GM18526 (cell line): ENCODE data around the gene LRWD1.
"Not testable (repeated sequence)": the region's sequence is repeated elsewhere in the genome, so short reads cannot be mapped to it uniquely, and the experiment has no call there.

Experiments
- POLR2A ChIP-seq: IDR thresholded peaks from 3 replicates; pipeline ENCODE4 v1.6.1; 2011; ENCODE audit not compliant: insufficient read length; ENCODE audit errors: extremely low read depth

LRWD1 gene

DNA sequence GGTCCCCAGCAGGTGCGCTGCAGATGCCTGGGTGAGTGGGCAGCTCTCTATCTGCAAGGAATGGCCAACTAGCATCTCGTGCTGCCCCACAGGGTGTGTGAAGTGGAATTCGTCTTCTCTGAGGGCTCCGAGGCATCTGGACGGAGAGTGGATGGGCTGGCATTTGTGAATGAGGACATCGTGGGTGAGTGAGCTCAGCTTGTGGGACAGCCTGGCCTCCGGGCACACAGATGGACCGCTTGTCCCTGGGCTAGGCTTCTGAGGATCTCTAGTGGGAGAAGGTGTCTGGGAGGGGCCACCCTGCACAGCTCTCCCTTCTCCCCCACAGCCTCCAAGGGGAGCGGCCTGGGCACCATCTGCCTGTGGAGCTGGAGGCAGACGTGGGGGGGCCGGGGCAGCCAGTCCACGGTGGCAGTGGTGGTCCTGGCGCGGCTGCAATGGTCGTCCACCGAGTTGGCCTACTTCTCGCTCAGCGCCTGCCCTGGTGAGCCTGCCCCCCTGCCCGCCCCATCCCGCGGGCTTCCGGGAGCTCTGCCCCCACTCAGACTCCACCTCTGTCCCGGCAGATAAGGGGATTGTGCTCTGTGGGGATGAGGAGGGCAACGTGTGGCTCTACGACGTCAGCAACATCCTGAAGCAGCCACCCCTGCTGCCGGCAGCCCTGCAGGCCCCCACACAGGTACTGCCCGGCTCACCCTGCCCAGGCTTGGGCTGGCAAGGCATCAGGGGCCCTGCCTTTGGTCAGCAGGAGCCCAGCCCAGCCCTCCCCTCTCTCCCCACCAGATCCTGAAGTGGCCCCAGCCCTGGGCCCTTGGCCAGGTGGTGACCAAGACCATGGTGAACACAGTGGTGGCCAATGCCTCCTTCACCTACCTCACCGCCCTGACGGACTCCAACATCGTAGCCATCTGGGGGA, 7.6 kb downstream of the LRWD1 start:
- TF ChIP-seq POLR2A, result no peak

DNA sequence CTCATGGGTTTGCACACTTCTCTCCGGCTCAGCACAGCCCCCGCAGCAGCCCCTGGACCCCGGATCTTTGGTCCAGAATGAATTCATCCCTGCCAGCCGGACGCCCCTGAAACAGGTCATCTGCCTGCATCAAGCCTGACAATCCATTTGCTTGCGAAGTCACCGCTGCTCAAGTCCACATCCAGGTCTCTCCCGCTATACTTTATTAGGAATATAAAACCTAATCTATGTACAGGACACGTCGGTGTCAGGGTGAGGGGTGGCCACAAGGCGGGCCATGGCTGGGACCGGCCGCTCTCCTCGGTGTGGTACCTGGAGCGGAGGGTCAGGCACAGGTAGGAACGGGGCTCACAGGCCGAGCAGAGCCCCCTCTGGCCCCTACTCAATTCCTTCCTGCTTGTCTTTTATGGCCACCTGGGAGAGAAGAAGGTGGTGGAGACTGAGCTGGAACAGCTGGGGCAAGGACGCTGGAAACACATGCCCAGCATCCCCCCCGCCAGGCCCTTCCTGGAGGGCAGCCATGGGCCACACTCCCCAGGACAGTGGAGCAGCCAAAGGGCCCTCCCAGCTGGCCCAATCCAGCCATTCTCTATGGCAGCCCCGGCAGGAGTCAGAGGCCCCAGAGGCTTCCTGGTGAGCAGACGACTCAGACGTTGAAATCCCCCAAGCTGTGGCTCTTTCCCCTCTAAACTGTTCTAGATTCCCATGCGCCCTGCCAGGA, 8.6 kb downstream of the LRWD1 start:
- TF ChIP-seq POLR2A, result no peak

DNA sequence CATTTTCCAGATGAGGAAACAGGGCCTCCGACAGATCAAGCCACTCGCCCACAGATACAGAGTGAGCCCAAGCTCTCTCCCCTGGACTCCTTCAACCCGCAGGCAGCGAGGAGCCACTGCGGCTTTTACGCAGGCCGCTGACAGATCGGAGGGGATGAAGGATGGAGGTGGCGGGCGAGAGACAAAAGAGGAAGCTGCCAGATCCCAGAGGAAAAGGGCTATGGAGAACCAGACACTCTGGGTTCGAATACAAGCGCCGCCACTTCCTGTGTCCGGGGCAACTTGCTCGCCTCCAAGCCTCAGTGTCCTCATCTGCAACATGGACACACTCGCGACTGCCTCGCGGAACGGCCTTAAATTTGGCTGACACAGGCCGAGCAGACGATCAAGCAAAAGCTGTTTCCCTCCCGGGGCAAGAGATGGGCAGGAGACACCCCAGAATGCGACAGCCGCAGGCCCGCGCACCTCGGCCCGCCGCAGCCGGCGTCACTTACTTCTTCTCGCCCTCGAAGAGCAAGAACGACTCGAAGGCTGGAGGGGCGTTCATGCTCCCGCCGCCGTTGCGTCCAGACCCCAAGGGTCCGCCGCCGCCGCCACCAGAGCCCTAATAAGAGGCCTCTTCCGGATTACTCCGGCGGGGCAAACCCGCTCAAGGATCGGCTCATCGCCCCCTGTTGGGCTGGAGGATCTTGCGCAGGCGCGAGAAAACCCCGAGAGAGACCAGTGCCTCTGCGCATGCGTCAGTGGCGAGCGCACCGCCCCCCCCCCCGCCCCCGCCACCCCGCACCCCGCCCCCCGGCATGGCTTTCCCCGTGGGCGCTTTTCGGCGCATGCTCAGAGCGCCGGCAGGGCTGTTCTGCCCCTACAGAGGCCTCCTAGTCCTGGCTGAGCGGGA, 13.8 kb downstream of the LRWD1 start, which contains the start of gene POLR2J:
Gene POLR2J, minus strand, starts transcription at position 609 of the 895 bp plus-strand sequence. Its CDS starts 62 bp downstream, at position 547.
- not testable (repeated sequence) for TF ChIP-seq POLR2A

DNA sequence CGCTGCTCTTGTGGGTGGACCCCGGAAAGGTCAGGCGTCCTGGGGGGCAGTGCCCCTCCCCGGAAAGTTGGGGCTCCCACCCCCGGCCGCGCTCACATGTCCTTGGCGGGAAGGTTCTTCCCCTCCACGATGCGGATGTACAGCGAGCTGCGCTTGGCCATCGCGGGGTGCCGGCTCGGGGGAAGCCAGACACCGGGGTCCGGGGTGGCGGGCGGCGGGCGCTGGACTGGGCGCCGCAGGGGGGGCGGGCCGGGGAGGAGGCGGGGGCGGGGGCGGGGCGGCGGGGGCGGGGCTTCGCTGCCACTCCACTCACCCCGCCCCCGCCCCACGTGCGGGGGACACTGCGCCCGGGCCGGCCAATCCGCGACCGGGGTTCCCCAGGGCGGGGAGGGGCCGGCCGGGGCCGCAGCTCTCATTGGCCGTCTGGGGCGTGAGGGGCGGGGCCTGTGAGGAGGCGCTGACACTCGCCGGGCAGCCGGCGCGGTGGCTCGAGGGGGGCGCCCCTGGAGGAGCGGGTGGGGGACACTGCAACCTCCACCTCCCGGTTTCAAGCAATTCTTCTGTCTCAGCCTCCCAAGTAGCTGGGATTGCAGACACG, 52.9 kb downstream of the LRWD1 start, which contains the start of gene RASA4B:
Gene RASA4B, minus strand, starts transcription at position 228 of the 598 bp plus-strand sequence. Its CDS starts 67 bp downstream, at position 161.
- TF ChIP-seq POLR2A, result not testable (repeated sequence)
